Right lung (tissue), 5 donors: Measurements from ENCODE around the gene ARHGAP42. TPM values are rescaled to one million over a fixed set of nuclear protein-coding genes. Genes with fewer than 3 reads are reported as not detected.

Source experiments
- DNase-seq, 2 donors: peaks; one replicate each; pipeline ENCODE4 v3.0.0-alpha.2; 2013
- polyA plus RNA-seq, 5 donors: library from polyadenylated mRNA; unstranded; fragments of 120-200 nt; gene quantifications; one replicate each; pipeline versions ENCODE4 v1.2.1 to v1.2.3, GENCODE V29; 2013; ENCODE audit warnings: inconsistent platforms in 1 of 5, low replicate concordance in 1 of 5; ENCODE audit not compliant: insufficient read length in 5 of 5, insufficient read depth in 1 of 5

ARHGAP42 gene
- polyA plus RNA-seq, 5 donors = 22.8 to 46.6 (median 39.9) TPM

GRCh38 chr11:100793525-100793924 lies 106.4 kb downstream of the ARHGAP42 start:
- no peak for DNase-seq

DNA sequence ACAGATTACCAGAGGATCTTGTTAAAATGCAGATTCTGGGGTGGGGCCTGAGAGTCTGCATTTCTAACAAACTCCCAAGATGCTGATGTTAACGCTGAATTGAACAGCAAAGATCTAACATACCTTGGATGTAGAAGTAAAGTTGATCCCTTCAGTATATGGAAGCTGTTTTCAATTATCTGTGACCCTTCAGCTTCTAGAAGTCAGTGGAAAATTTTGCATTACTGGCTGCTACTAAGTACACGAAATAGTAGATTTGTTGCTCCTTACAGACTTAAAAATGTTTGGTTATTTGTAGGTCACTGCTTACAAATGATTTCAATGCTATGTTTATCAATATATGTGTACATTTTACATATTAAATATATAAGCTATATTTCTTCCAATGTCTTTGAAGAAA lies 107.4 kb downstream of the ARHGAP42 start:
- no peak for DNase-seq

- DNase-seq = no peak
Observed at GRCh38 chr11:100799445-100799844, 112.4 kb downstream of the ARHGAP42 start.

- no peak for DNase-seq
Observed at GRCh38 chr11:100800202-100800601, 113.1 kb downstream of the ARHGAP42 start.

DNA sequence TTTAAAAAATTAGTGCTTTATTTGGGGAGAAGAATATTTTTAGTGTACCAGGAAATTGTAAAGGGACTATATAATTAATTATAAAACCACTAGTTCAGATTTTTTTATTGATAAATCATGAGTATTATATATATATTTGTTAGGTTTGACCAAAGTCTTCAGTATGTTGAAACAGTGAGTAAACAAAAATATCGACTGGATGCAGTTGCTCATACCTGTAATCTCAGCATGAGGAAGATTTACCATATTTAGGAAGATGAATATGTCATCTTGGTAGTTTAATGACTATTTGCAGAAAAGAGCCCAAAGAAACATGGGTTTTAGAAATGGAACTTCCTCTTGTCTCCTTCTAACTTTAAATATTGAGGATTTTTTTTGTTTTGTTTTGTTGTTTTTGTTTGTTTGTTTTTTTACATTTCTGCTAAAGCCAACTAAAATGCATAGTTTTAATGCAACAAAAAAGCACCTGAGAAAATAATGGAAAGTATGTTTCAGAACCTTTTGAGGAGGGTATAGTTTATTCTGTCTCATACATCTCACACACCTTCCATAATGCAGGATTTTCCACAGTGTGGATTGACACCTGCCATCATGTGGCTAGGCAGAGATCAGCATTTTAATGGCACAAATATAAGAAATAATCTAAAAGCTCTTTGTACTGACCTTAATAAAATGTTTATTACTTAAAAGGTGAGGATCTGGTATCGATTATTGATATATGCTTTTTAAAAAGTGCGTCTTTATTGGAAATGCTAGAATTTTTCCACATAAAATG lies 114.3 kb downstream of the ARHGAP42 start:
- no peak for DNase-seq

GRCh38 chr11:100805506-100806199 lies 118.6 kb downstream of the ARHGAP42 start:
- DNase-seq = no peak

DNA sequence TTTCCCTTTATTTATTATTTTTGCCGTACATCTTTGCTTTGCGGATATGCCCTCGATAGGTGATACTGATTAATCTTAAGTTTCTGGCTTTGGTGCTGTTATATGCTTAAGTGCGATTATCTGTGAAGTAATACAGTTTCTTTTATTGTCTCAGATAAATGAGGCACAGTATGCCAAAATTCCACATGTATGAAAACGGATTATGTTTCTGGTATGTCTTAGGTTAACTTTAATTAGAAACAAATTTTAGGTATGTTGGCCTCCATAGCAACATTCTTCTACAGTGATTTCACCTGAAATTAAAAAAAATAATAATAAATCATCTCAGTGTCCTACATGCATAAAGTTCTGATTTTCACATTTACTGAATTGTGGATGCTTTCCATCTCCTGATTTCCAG lies 119.2 kb downstream of the ARHGAP42 start:
- DNase-seq = no peak

- no peak for DNase-seq
Observed at GRCh38 chr11:100808904-100809491, 121.9 kb downstream of the ARHGAP42 start.

- no peak for DNase-seq
Observed at GRCh38 chr11:100810146-100810545, 123.1 kb downstream of the ARHGAP42 start.

- no peak for DNase-seq
Observed at GRCh38 chr11:100810666-100811065, 123.6 kb downstream of the ARHGAP42 start.

GRCh38 chr11:100812517-100812916 lies 125.4 kb downstream of the ARHGAP42 start:
- no peak for DNase-seq

- DNase-seq = no peak
Observed at GRCh38 chr11:100815787-100816330, 128.8 kb downstream of the ARHGAP42 start.

DNA sequence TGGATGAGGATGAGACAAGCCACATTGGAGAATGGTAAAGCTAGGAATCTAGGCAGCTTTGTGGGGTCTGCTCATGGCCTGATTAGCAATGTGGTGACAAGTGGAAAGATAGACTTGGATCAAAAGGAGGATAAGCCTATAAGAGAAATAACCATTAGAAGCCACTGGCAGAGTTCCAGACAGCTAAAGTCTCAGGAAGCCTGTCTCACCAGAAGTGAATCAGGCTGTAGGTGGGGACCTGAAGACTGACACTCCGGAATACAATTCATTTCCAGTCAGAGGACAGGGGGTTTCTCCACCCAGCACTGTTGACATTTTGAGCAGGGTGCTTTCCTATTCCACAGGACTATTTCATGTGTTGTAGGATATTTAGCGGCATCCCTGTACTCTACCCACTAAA lies 129.7 kb downstream of the ARHGAP42 start:
- DNase-seq = no peak

- DNase-seq = no peak
Observed at GRCh38 chr11:100817620-100818019, 130.5 kb downstream of the ARHGAP42 start.

DNA sequence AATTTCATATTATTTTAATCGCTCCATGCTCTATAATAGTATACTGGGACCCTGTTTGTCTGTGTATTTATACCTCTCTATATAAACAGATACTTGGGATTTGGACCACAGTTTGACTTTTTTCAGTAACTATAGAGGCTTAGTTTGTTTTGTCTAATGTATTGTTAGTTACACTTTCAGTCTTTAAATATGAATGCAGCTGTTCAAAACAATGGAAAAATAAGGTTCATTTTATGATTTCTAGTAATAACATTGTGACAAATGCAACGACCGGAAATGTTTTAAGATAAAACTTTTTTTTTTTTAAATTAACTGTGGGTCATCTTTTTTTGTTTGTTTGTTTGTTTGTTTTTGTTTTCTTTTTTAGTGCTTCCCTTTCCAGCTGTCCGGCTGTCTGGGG lies 133.5 kb downstream of the ARHGAP42 start:
- DNase-seq = no peak

GRCh38 chr11:100821198-100821597 lies 134.1 kb downstream of the ARHGAP42 start:
- DNase-seq = no peak

DNA sequence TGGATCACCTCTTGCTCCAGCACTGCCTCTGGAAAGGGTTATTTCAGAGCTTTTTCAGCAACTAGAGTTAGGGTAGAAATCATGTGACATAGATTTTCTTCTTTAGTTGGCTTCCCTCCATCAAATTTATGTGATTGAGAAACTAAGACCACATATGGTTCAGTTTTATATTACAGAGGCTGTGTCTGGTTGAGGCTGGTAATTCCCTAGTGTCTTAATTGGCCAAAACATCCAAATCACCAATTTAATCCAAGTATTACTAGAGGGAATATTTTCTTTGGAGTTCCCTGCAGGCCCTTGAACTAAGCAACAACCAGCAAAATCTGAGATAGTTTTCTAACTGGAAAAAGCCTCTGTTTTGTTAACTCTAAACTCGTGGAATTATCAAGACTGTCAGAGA lies 136.3 kb downstream of the ARHGAP42 start:
- peak in 1 of 2 donors; percentile 27 for DNase-seq

DNA sequence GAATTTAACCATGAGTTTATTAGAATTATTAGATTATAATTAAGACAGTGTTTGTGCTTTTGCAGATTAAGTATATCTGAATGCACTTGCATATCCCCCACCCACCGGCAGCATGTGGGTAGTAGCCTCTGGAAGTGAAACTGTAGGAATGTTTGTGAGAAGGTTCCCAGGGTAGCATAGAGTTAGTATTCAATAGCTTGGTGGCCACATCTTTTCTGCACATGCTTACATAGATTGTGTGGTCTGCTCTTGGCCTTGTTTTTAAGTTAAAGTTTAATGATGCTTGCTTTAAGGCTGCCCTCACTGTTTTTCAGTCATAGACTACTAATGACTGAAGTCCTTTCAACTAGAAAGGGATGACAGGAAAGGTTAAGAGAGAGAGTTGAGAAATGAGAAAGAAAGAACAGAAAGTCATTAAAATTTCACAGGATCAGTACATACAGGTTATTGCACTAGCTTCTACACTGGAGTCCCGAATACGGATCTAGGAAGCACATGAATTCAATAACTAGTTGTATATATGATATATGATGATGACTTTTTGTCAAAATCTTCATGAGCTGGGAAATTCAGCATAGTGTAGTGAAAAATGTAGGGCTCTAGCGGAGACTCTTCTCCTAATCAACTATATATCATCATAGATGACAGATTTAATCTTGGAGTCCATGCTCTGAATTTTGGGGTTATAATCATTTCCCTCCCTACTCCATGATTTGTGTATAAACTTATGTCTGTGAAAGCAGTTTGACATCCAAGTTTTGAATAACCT lies 137.1 kb downstream of the ARHGAP42 start:
- no peak for DNase-seq

GRCh38 chr11:100825626-100826025 lies 138.5 kb downstream of the ARHGAP42 start:
- DNase-seq = no peak

GRCh38 chr11:100827934-100828661 lies 141.0 kb downstream of the ARHGAP42 start:
- DNase-seq = no peak

DNA sequence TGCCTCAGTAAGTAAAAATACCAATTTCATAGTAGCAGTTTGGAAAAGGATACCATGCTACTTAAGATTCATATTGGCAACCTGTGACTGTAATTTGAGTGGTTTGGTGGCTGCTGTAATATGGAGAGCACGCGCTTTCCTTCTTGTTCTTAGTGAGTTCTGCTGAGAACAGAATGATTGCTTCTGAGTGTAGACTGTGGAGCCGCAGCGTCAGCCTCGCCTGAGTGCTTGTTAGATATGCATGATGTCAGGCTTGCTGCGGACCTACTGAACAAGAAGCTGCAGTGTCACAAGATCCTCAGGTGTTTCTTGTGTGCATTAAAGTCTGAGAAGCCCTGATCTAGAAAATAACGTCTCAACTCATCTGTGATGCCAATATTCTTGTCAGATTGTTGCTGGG lies 143.2 kb downstream of the ARHGAP42 start:
- no peak for DNase-seq
